SK-N-SH (cell line): ENCODE results near the gene TLCD4. TPM values are rescaled to one million over a fixed set of nuclear protein-coding genes. Genes with fewer than 3 reads are reported as not detected.

Experiments
- CTCF ChIA-PET: fragments of 300-600, 350-600 bp; formaldehyde crosslinking; extraction: SDS; loops from one replicate; lab custom pipeline; 2021; lab: Yijun Ruan, JAX
- POLR2A ChIA-PET: fragments of 350-600 bp; sonication (Branson Sonifier 250); formaldehyde crosslinking; extraction: SDS; loops from one replicate; lab custom pipeline; 2020; ENCODE audit warnings: antibody characterized with exemption, inconsistent platforms; lab: Yijun Ruan, JAX
- DNase-seq: peaks from one replicate; pipeline ENCODE4 v3.0.0; 2012
- H2AFZ ChIP-seq: fragments of 200-600 bp; sonication (generic); 2 replicates; pipeline ENCODE4 v1.8.1; 2016; ENCODE audit warnings: antibody characterized with exemption, mild to moderate bottlenecking, low read depth
- H3F3A ChIP-seq: fragments of 200-600 bp; sonication (generic); replicated peaks from 2 replicates; pipeline ENCODE3; 2016; ENCODE audit warnings: antibody characterized with exemption, mild to moderate bottlenecking; ENCODE audit not compliant: insufficient read depth
- H3K27ac ChIP-seq, 2 experiments: fragments of 200-500 bp in 1 of 2; fragments of 200-600 bp in 1 of 2; sonication (Bioruptor generic) in 1 of 2; sonication (generic), shearing (Covaris generic) in 1 of 2; 2 replicates each; pipeline versions ENCODE4 v1.5.1 to v1.6.1; 2014 to 2016; ENCODE audit warnings: low read depth in 2 of 2, inconsistent platforms in 1 of 2, low read length in 1 of 2, mild to moderate bottlenecking in 1 of 2, mixed read lengths in 1 of 2
- H3K27me3 ChIP-seq: fragments of 200-600 bp; sonication (generic), shearing (Covaris generic); 2 replicates; pipeline ENCODE4 v1.6.1; 2016; ENCODE audit warnings: mixed run types; ENCODE audit not compliant: insufficient read depth
- H3K36me3 ChIP-seq, 2 experiments: fragments of 200-500 bp in 1 of 2; fragments of 200-600 bp in 1 of 2; sonication (Bioruptor generic) in 1 of 2; sonication (generic) in 1 of 2; replicated peaks in 1 of 2; 2 replicates each; pipeline versions ENCODE3 to v1.5.1; 2014 to 2016; ENCODE audit warnings: low read length in 1 of 2, mild to moderate bottlenecking in 1 of 2; ENCODE audit not compliant: insufficient read depth in 2 of 2, control insufficient read depth in 1 of 2
- H3K4me1 ChIP-seq, 2 experiments: fragments of 200-500 bp in 1 of 2; fragments of 200-600 bp in 1 of 2; sonication (Bioruptor generic) in 1 of 2; sonication (generic), shearing (Covaris generic) in 1 of 2; 2 replicates each; pipeline versions ENCODE4 v1.5.1 to v1.6.1; 2014 to 2016; ENCODE audit warnings: low read depth in 1 of 2, low read length in 1 of 2, mixed run types in 1 of 2; ENCODE audit not compliant: insufficient read depth in 2 of 2, control insufficient read depth in 1 of 2
- H3K4me2 ChIP-seq: fragments of 200-600 bp; sonication (generic), shearing (Covaris generic); 2 replicates; pipeline ENCODE4 v1.6.1; 2017; ENCODE audit warnings: mixed run types
- H3K4me3 ChIP-seq, 2 experiments: fragments of 200-500 bp in 1 of 2; fragments of 200-600 bp in 1 of 2; sonication (Bioruptor generic) in 1 of 2; sonication (generic), shearing (Covaris generic) in 1 of 2; 2 replicates each; pipeline versions ENCODE4 v1.5.1 to v1.8.1; 2014 to 2016; ENCODE audit warnings: low read depth in 2 of 2, inconsistent platforms in 1 of 2, low read length in 1 of 2, mild to moderate bottlenecking in 1 of 2, mixed read lengths in 1 of 2, moderate library complexity in 1 of 2
- H3K79me2 ChIP-seq: fragments of 200-600 bp; sonication (generic); 2 replicates; pipeline ENCODE4 v1.8.1; 2017; ENCODE audit warnings: mild to moderate bottlenecking; ENCODE audit not compliant: insufficient read depth
- H3K9ac ChIP-seq: fragments of 200-600 bp; sonication (generic); 2 replicates; pipeline ENCODE4 v1.6.1; 2017; ENCODE audit warnings: mixed run types
- H3K9me2 ChIP-seq: fragments of 200-600 bp; sonication (generic); 2 replicates; pipeline ENCODE4 v1.6.1; 2017; ENCODE audit warnings: mixed run types
- H3K9me3 ChIP-seq: fragments of 200-600 bp; sonication (generic); 2 replicates; pipeline ENCODE4 v1.6.1; 2017; ENCODE audit warnings: mixed run types, mild to moderate bottlenecking, moderate library complexity
- H4K20me1 ChIP-seq: fragments of 200-600 bp; sonication (generic); 2 replicates; pipeline ENCODE4 v1.6.1; 2017; ENCODE audit warnings: mild to moderate bottlenecking, mixed run types; ENCODE audit not compliant: insufficient read depth
- CHD2 ChIP-seq: fragments of 150-350 bp; IDR thresholded peaks from 2 replicates; pipeline ENCODE4 v1.6.1; 2018; ENCODE audit warnings: low read length; ENCODE audit not compliant: partially characterized antibody
- CTCF ChIP-seq: fragments of 200-600 bp; sonication (generic); IDR thresholded peaks from 2 replicates; pipeline ENCODE4 v1.6.1; 2017; ENCODE audit warnings: antibody characterized with exemption, mild to moderate bottlenecking, moderate library complexity
- FOSL2 ChIP-seq: IDR thresholded peaks from 2 replicates; pipeline ENCODE4 v1.4.0; 2012; ENCODE audit warnings: low read depth, mild to moderate bottlenecking, moderate library complexity, borderline replicate concordance
- FOXJ3 ChIP-seq: sonication (generic); formaldehyde crosslinking; IDR thresholded peaks from 2 replicates; pipeline ENCODE4 v1.5.1; 2020; ENCODE audit warnings: mild to moderate bottlenecking, missing genetic modification reagents
- FOXM1 ChIP-seq: IDR thresholded peaks from 2 replicates; pipeline ENCODE4 v1.4.0; 2012; ENCODE audit warnings: low read depth, mild to moderate bottlenecking
- GATA2 ChIP-seq: sonication (generic); formaldehyde crosslinking; IDR thresholded peaks from 2 replicates; pipeline ENCODE4 v1.5.0; 2020; ENCODE audit warnings: mild to moderate bottlenecking, missing genetic modification reagents
- JUND ChIP-seq: IDR thresholded peaks from 2 replicates; pipeline ENCODE4 v1.4.0; 2012
- MAX ChIP-seq: IDR thresholded peaks from 2 replicates; pipeline ENCODE4 v1.4.0; 2012; ENCODE audit warnings: low read depth
- MEF2A ChIP-seq: IDR thresholded peaks from 2 replicates; pipeline ENCODE4 v1.4.0; 2012; ENCODE audit warnings: low read depth, borderline replicate concordance
- NRF1 ChIP-seq: IDR thresholded peaks from 2 replicates; pipeline ENCODE4 v1.6.1; 2012; ENCODE audit warnings: low read depth, mild to moderate bottlenecking, low read length
- POLR2AphosphoS5 ChIP-seq: IDR thresholded peaks from 2 replicates; pipeline ENCODE4 v1.6.1; 2012; ENCODE audit warnings: low read depth, low read length
- RAD21 ChIP-seq: IDR thresholded peaks from 2 replicates; pipeline ENCODE4 v1.6.1; 2012; ENCODE audit warnings: mild to moderate bottlenecking, low read length
- RCOR1 ChIP-seq: fragments of 150-350 bp; IDR thresholded peaks from 2 replicates; pipeline ENCODE4 v1.6.1; 2017; ENCODE audit warnings: antibody characterized with exemption, low read length
- REST ChIP-seq: IDR thresholded peaks from 2 replicates; pipeline ENCODE4 v1.6.1; 2012; ENCODE audit warnings: mild to moderate bottlenecking, low read depth, low read length, moderate library complexity
- RFX5 ChIP-seq: IDR thresholded peaks from 2 replicates; pipeline ENCODE4 v1.6.1; 2012; ENCODE audit warnings: mild to moderate bottlenecking, improper control_type of control experiment, low read length
- SMC3 ChIP-seq: IDR thresholded peaks from 2 replicates; pipeline ENCODE4 v1.6.1; 2012; ENCODE audit warnings: low read depth, low read length, improper control_type of control experiment
- USF2 ChIP-seq: fragments of 150-350 bp; IDR thresholded peaks from 2 replicates; pipeline ENCODE4 v1.6.1; 2017; ENCODE audit warnings: antibody characterized with exemption, low read length, low read depth, borderline replicate concordance
- YY1 ChIP-seq: IDR thresholded peaks from 2 replicates; pipeline ENCODE4 v1.4.0; 2012; ENCODE audit warnings: low read depth, mild to moderate bottlenecking
- ZBTB33 ChIP-seq: IDR thresholded peaks from 2 replicates; pipeline ENCODE4 v1.4.0; 2012; ENCODE audit warnings: low read depth, borderline replicate concordance
- WGBS: methylation state at CpG from one replicate; pipeline ENCODE4 v1.1.6; 2017; ENCODE audit warnings: low lambda C conversion rate; 5-methylcytosine and 5-hydroxymethylcytosine counted together
- polyA plus RNA-seq, 3 experiments: library from polyadenylated mRNA; depleted of rRNA; stranded (reverse); fragments of >200 nt; gene quantifications; 2 replicates each; pipeline ENCODE4 v1.2.3, GENCODE V29; 2012

Gene TLCD4
- polyA plus RNA-seq, 1 of the 3 experiments (the other 2 are of a cell fraction) = 0.69 TPM

- no peaks in the 10 kb centered on the region for H3K36me3 ChIP-seq
- H3K9me3 ChIP-seq = no peaks in the 10 kb centered on the region
- H3F3A ChIP-seq = no peaks in the 10 kb centered on the region
- no peak overlapping the region for H2AFZ ChIP-seq
- H3K27ac ChIP-seq = no peak overlapping the region
- H3K4me1 ChIP-seq = no peaks in the 10 kb centered on the region; a peak in 1 of 4 replicates
- H3K9me2 ChIP-seq = no peaks in the 10 kb centered on the region
- CTCF ChIA-PET = interaction anchor here (2.0 kb wide), 1 partner anchor 10 kb away, joined by 6 read pairs; no protein-coding TSS in a partner anchor
- H3K4me3 ChIP-seq = no peak overlapping the region
- no peak for DNase-seq
- WGBS = 85% methylated on average over 3 of the region's 3 CpGs
- POLR2A ChIA-PET = no interaction called here
- H4K20me1 ChIP-seq = no peaks in the 10 kb centered on the region
- no peak for TF ChIP-seq USF2
- no peak for TF ChIP-seq SMC3
- no peak for TF ChIP-seq RFX5
- TF ChIP-seq YY1 = no peak
- no peak for TF ChIP-seq REST
- no peak for TF ChIP-seq ZBTB33
- no peak for TF ChIP-seq FOSL2
- no peak for TF ChIP-seq POLR2AphosphoS5
- no peak for TF ChIP-seq JUND
- no peaks in the 10 kb centered on the region for H3K79me2 ChIP-seq
- H3K4me2 ChIP-seq = no peak overlapping the region
- H3K27me3 ChIP-seq = no peaks in the 10 kb centered on the region
- no peak overlapping the region for H3K9ac ChIP-seq
Measured at GRCh38 chr1:95126366-95126765, 9.2 kb downstream of the TLCD4 start.

GRCh38 chr1:95126846-95127245 is 9.7 kb downstream of the TLCD4 start:
- CTCF ChIA-PET = interaction anchor here (0.7 kb wide), 1 partner anchor 25 kb away, joined by 3 read pairs; no protein-coding TSS in a partner anchor
- TF ChIP-seq YY1 (no peak), FOSL2 (no peak), RFX5 (no peak), MEF2A (no peak), RCOR1 (no peak), FOXM1 (no peak), CTCF (no peak), RAD21 (no peak), NRF1 (no peak), USF2 (no peak), MAX (no peak), CHD2 (no peak), FOXJ3 (CRISPR knock-in tag) (no peak), GATA2 (CRISPR knock-in tag) (no peak)

More at GRCh38 chr1:95126846-95127245, 9.7 kb downstream of the TLCD4 start:
- Histone ChIP-seq H3K9me2 (no peaks in the 10 kb centered on the region), H3K36me3 (no peaks in the 10 kb centered on the region), H2AFZ (no peak overlapping the region), H3K4me2 (no peak overlapping the region), H3F3A (no peaks in the 10 kb centered on the region), H3K27me3 (no peaks in the 10 kb centered on the region), H3K9ac (no peak overlapping the region), H3K79me2 (no peaks in the 10 kb centered on the region), H3K4me1 (no peaks in the 10 kb centered on the region; a peak in 1 of 4 replicates), H3K9me3 (no peaks in the 10 kb centered on the region), H4K20me1 (no peaks in the 10 kb centered on the region), H3K4me3 (no peak overlapping the region), H3K27ac (no peak overlapping the region)
- POLR2A ChIA-PET = no interaction called here
- no peak for DNase-seq
- WGBS = 92% methylated on average over 4 of the region's 4 CpGs
